ENCODE measurements around the gene NRN1L.
A peak's percentile ranks its signal among the peaks of the same experiment; 100 is the strongest.

- TF ChIP-seq CTCF (IDR thresholded peaks at IDR 0.05) (no peak), POLR2AphosphoS5 (IDR thresholded peaks at IDR 0.05; ENCODE audit: insufficient read depth in 1 of 2, low read depth in 1 of 2) (peak in 1 of 2 donors; percentile 58), POLR2A (IDR thresholded peaks at IDR 0.05) (no peak)
Measured at GRCh38 chr16:67862623-67863583, 21.8 kb upstream of the NRN1L start.
